Thymus (tissue), 14 donors: ENCODE measurements around the gene PCDH7. TPM values are rescaled to one million over a fixed set of nuclear protein-coding genes. Genes with fewer than 3 reads are reported as not detected.

ENCODE experiments used
- DNase-seq, 9 donors: peaks; one replicate each; pipeline ENCODE4 v3.0.0-alpha.2; 2013; ENCODE audit warnings: low spot score in 9 of 9, low read depth in 6 of 9, missing footprints in 1 of 9
- H3K27ac ChIP-seq, 2 donors: one replicate each; pipeline ENCODE4 v1.5.1; 2013; ENCODE audit warnings: control low read depth in 1 of 2, low read depth in 1 of 2, low read length in 1 of 2, mild to moderate bottlenecking in 1 of 2, moderate library complexity in 1 of 2
- H3K27me3 ChIP-seq, 2 donors: one replicate each; pipeline ENCODE4 v1.5.1; 2013; ENCODE audit warnings: low read length in 1 of 2; ENCODE audit not compliant: control insufficient read depth in 2 of 2, insufficient read depth in 1 of 2
- H3K36me3 ChIP-seq, 2 donors: one replicate each; pipeline ENCODE4 v1.5.1; 2013; ENCODE audit warnings: low read length in 1 of 2, mild to moderate bottlenecking in 1 of 2, moderate library complexity in 1 of 2; ENCODE audit not compliant: control insufficient read depth in 2 of 2, insufficient read depth in 2 of 2
- H3K4me1 ChIP-seq, 2 donors: one replicate each; pipeline ENCODE4 v1.5.1; 2013; ENCODE audit warnings: low read length in 2 of 2; ENCODE audit not compliant: control insufficient read depth in 2 of 2, insufficient read depth in 2 of 2
- H3K4me3 ChIP-seq, 2 donors: one replicate each; pipeline ENCODE4 v1.5.1; 2013; ENCODE audit warnings: low read length in 2 of 2, control low read depth in 1 of 2, mild to moderate bottlenecking in 1 of 2
- H3K9me3 ChIP-seq, 2 donors: one replicate each; pipeline ENCODE4 v1.5.1; 2013; ENCODE audit warnings: low read length in 1 of 2, mild to moderate bottlenecking in 1 of 2; ENCODE audit not compliant: control insufficient read depth in 2 of 2, insufficient read depth in 1 of 2
- WGBS: extraction: QIAGEN DNeasy Blood & Tissue Kit; methylation state at CpG from one replicate; pipeline ENCODE4 v1.1.7; 2013; 5-methylcytosine and 5-hydroxymethylcytosine counted together
- long read RNA-seq, 10 donors: transcript quantifications; one replicate each; lab custom pipeline, GENCODE V29; 2026
- polyA plus RNA-seq: library from polyadenylated mRNA; stranded (reverse); fragments of 200-250 nt; gene quantifications from one replicate; pipeline ENCODE4 v1.2.3, GENCODE V29; 2013
- total RNA-seq: library from RNA; stranded (reverse); fragments of 120-200 nt; gene quantifications from one replicate; pipeline ENCODE4 v1.2.4, GENCODE V29; 2013
- donor health status: healthy.

Gene PCDH7
- total RNA-seq (2.4 TPM), polyA plus RNA-seq (0.64 TPM)
- long read RNA-seq, donor 1 = 0 reads
- long read RNA-seq, donor 2 = 0 reads
- long read RNA-seq, donor 3 = 0 reads
- long read RNA-seq, donor 4, full-length matches to known transcripts = 1 of 1 reads
- long read RNA-seq, donor 4, partial matches to known transcripts = 0 of 1 reads
- long read RNA-seq, donor 4, other reads (novel, unspliced or antisense) = 0 of 1 reads
- long read RNA-seq, donor 5, full-length matches to known transcripts = 3 of 3 reads
- long read RNA-seq, donor 5, partial matches to known transcripts = 0 of 3 reads
- long read RNA-seq, donor 5, other reads (novel, unspliced or antisense) = 0 of 3 reads
- long read RNA-seq, donor 6 = 0 reads
- long read RNA-seq, donor 7, partial matches to known transcripts = 6 of 6 reads
- long read RNA-seq, donor 7, other reads (novel, unspliced or antisense) = 0 of 6 reads
- long read RNA-seq, donor 8, full-length matches to known transcripts = 1 of 1 reads
- long read RNA-seq, donor 8, partial matches to known transcripts = 0 of 1 reads
- long read RNA-seq, donor 8, other reads (novel, unspliced or antisense) = 0 of 1 reads
- long read RNA-seq, donor 9 = 0 reads
- long read RNA-seq, donor 10 = 0 reads

GRCh38 chr4:30720021-30720660, at the start of gene PCDH7:
PCDH7 (plus strand) TSS chr4:30720369; CDS start chr4:30721423, 1,054 bp downstream.
- Histone ChIP-seq H3K27ac (peak within 1 kb of the TSS in 1 of 2 donors; percentile 17), H3K4me1 (peaks cover 0 to 13% of the 10 kb centered on the region in 2 donors), H3K9me3 (no peaks in the 10 kb centered on the region), H3K27me3 (peaks cover 55 to 75% of the 10 kb centered on the region in 2 donors), H3K36me3 (no peaks in the 10 kb centered on the region), H3K4me3 (peak within 1 kb of the TSS; percentile 26 to 27)
- 1% methylated on average over 44 of the region's 44 CpGs for WGBS
- DNase-seq = no peak

GRCh38 chr4:30671926-30672448, 48.2 kb upstream of the PCDH7 start:
- Histone ChIP-seq H3K27me3 (no peaks in the 10 kb centered on the region), H3K9me3 (no peaks in the 10 kb centered on the region), H3K4me1 (no peaks in the 10 kb centered on the region), H3K36me3 (no peaks in the 10 kb centered on the region), H3K27ac (no peak overlapping the region), H3K4me3 (no peak overlapping the region)
- WGBS = 96% methylated on average over 3 of the region's 3 CpGs
- no peak for DNase-seq

- no peaks in the 10 kb centered on the region for H3K4me1 ChIP-seq
These were observed 24.0 kb upstream of the PCDH7 start for GRCh38 chr4:30696191-30696590.

GRCh38 chr4:30714408-30715031, 5.6 kb upstream of the PCDH7 start:
- peak in 1 of 9 donors; percentile 1 for DNase-seq
- H3K27me3 ChIP-seq = peaks cover 23 to 28% of the 10 kb centered on the region in 2 donors
- peaks cover 0 to 13% of the 10 kb centered on the region in 2 donors for H3K4me1 ChIP-seq
- no peak overlapping the region for H3K4me3 ChIP-seq
- no peaks in the 10 kb centered on the region for H3K9me3 ChIP-seq
- no peak overlapping the region for H3K27ac ChIP-seq
- H3K36me3 ChIP-seq = no peaks in the 10 kb centered on the region
- WGBS = 38% methylated on average over 6 of the region's 6 CpGs

More at GRCh38 chr4:30696191-30696590, 24.0 kb upstream of the PCDH7 start:
- Histone ChIP-seq H3K27ac (no peak overlapping the region), H3K4me3 (no peak overlapping the region), H3K36me3 (no peaks in the 10 kb centered on the region), H3K27me3 (no peaks in the 10 kb centered on the region), H3K9me3 (no peaks in the 10 kb centered on the region)
- no peak for DNase-seq

- peaks cover 39 to 45% of the 10 kb centered on the region in 2 donors for H3K27me3 ChIP-seq
- no peak overlapping the region for H3K27ac ChIP-seq
- peaks cover 0 to 13% of the 10 kb centered on the region in 2 donors for H3K4me1 ChIP-seq
- no peaks in the 10 kb centered on the region for H3K36me3 ChIP-seq
- peak in 1 of 9 donors; percentile 12 for DNase-seq
- WGBS = 7% methylated on average over 6 of the region's 6 CpGs
- no peak overlapping the region for H3K4me3 ChIP-seq
- H3K9me3 ChIP-seq = no peaks in the 10 kb centered on the region
These were observed 4.0 kb upstream of the PCDH7 start for GRCh38 chr4:30716158-30716557.

- no peak overlapping the region for H3K27ac ChIP-seq
- under 1% methylated on average over 15 of the region's 15 CpGs for WGBS
- peaks cover 0 to 13% of the 10 kb centered on the region in 2 donors for H3K4me1 ChIP-seq
These were observed 3.4 kb upstream of the PCDH7 start for GRCh38 chr4:30716681-30717207.

GRCh38 chr4:30717208-30718020, 2.8 kb upstream of the PCDH7 start:
- Histone ChIP-seq H3K27me3 (peaks cover 48 to 56% of the 10 kb centered on the region in 2 donors), H3K4me3 (peak overlapping the region; percentile 29 to 31), H3K27ac (peak overlapping the region in 1 of 2 donors; percentile 57), H3K9me3 (no peaks in the 10 kb centered on the region), H3K36me3 (no peaks in the 10 kb centered on the region), H3K4me1 (peaks cover 0 to 13% of the 10 kb centered on the region in 2 donors)
- peak in 2 of 9 donors; percentile 24 to 37 for DNase-seq
- 1% methylated on average over 55 of the region's 55 CpGs for WGBS

More at GRCh38 chr4:30716681-30717207, 3.4 kb upstream of the PCDH7 start:
- peak in 1 of 9 donors; percentile 1 for DNase-seq
- H3K4me3 ChIP-seq = peak overlapping the region; percentile 29 to 31
- no peaks in the 10 kb centered on the region for H3K36me3 ChIP-seq
- no peaks in the 10 kb centered on the region for H3K9me3 ChIP-seq
- peaks cover 44 to 51% of the 10 kb centered on the region in 2 donors for H3K27me3 ChIP-seq

- no peaks in the 10 kb centered on the region for H3K9me3 ChIP-seq
- H3K36me3 ChIP-seq = no peaks in the 10 kb centered on the region
- H3K4me3 ChIP-seq = peak overlapping the region; percentile 29 to 31
- H3K4me1 ChIP-seq = peaks cover 0 to 13% of the 10 kb centered on the region in 2 donors
- WGBS = 2% methylated on average over 34 of the region's 34 CpGs
- H3K27me3 ChIP-seq = peaks cover 55 to 63% of the 10 kb centered on the region in 2 donors
- H3K27ac ChIP-seq = peak overlapping the region in 1 of 2 donors; percentile 57
- no peak for DNase-seq
These were observed 2.1 kb upstream of the PCDH7 start for GRCh38 chr4:30718021-30718542.
